HG02798 (cell line): ENCODE data around the gene HMGXB4.

Experiments used
- ATAC-seq: cut with Tn5 transposase; IDR thresholded peaks from one replicate; pipeline ENCODE4 v1.9.1; 2021; ENCODE audit warnings: mild to moderate bottlenecking; ENCODE audit not compliant: unreplicated experiment, poor library complexity

HMGXB4 gene

DNA sequence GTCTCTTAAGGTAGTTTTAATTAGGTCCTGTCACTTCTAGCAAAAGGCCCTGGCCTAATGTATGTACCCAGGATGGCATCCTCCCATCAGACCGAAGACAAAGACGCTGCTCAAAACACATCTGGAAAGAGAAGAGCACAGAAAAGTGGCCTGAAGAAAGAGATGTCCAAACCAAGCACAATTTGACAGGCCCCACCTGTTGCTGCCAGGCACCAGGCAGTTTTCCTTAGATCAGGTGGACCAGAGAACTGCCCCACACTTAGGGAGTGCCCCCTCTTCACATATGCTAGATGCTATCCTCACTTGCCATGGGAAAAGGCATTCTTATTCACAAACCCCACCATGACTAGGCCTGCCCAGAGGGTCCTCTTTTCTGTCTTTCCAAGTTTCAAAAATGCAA lies 3.3 kb upstream of the HMGXB4 start:
- ATAC-seq: no peak

DNA sequence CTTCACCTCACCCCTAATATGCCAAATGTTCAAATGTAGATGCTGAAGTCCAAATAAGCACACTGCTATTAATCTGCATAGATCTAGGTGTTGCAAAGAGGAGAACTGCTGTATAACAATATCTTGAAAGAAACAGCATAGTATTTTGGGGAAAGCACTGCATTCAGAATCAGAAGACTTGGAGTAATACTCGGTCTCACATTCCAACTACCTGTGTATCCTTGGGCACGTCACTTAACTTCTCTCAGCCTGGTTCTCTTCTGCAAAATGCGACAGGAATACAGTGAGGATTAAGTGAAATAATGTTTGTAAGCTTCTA lies 332 bp upstream of the HMGXB4 start:
- peak; percentile 16 for ATAC-seq

DNA sequence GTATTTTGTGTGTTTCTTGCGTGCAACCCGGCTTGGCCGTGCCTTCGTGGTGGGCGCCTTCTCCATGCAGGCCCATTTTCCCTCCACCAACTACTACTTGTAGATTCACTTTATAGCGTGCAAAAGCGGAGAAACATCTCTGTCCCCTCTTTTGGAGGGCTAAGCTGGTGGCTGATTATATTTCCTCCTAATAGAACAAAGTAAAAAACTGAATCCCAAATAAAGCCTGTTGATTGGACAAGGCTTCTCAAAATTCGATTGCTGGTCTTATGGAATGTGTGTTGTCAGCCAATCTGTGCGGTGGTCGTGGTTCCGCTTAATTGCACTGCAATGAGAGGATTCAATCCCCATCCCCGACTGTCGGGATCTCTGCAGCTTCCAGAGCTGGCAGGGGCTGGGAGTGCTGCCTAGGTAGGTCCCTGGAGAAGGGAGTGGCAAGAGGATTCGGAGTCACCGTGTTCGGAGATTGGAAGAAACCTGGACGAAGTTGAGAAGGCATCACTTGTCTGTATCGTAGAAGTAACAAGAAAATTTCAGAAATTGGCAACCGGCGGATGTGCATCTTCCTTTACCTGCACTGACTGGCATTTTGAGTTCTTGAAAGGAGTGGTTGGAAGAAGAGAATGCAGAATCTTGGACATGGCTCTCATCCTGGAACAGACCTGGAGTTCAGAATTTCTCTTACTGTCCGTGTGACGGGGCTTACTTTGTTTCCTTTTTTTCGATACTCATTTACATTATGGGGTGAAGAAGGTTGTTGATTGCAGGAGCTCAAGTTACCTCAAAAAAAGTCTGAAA lies 1.1 kb downstream of the HMGXB4 start:
- ATAC-seq: no peak

DNA sequence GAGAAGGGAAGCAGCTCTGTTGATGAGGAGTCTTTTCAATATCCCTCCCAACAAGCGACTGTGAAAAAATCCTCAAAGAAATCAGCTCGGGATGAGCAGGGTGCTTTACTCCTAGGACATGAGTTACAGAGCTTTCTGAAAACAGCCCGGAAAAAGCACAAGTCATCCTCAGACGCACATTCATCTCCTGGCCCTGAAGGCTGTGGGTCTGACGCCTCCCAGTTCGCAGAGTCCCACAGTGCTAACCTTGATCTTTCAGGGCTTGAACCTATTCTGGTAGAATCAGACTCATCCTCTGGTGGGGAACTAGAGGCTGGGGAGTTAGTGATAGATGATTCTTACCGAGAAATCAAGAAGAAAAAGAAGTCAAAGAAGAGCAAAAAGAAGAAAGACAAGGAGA lies 7.7 kb downstream of the HMGXB4 start:
- no peak for ATAC-seq

DNA sequence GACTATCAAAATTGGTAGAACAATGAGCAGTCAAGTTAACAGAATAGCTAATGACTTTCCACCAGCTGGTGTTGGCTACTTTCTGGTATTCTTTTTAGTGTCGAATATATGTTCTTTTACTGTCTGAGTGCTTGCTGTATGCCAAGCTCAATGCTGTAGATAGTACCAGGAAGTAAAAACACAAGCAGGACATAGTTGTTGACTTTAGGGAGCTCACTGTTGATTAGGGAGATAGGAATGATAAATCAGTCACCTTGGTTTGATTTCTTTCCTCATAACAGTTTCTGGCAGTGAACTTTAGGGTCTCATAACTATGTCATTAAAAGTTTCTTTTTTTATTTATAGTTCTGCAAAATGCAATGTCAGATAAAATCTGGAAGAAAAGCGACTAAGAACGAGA lies 9.0 kb downstream of the HMGXB4 start:
- no peak for ATAC-seq

DNA sequence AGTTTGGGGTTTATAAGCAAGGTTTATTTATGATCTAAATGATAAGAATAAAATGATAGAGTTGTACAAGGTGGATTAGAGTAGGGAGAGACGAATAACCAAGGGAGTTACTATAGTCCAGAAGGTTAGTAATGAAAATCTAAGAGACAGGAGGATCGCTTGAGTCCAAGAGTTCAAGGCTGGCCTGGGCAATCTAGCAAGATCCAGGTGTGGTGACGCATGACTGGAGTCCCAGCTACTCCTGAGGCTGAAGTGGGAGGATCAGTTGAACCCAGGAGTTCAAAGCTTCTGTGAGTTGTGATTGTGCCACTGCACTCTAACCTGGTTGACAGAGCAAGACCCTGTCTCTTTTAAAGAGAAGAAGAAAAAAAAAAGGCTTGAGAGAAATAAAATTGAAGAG lies 12.3 kb downstream of the HMGXB4 start:
- no peak for ATAC-seq

- no peak for ATAC-seq
Observed at GRCh38 chr22:35274154-35274871, 17.0 kb downstream of the HMGXB4 start.

- no peak for ATAC-seq
Observed at GRCh38 chr22:35275580-35275979, 18.3 kb downstream of the HMGXB4 start.

DNA sequence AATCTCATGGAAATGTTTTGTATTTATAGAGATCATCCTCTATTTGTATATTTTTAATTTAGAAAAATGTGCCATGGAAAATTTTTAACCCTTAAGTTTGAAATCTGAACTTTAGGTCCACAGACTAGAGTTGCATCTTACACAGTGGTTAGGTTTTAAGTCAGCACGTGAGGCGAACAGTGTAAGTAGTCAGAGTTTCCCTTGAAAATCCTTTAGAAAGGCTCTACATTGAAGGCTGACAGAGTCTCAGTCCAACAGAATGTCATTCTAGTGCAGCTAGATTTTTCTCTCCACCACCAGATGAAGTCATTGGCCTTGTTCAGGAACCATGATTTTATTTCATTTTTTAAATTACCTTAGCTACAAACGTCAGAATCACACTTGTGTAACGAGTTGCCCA lies 18.7 kb downstream of the HMGXB4 start:
- ATAC-seq: no peak

GRCh38 chr22:35288116-35288515 lies 30.8 kb downstream of the HMGXB4 start:
- no peak for ATAC-seq

GRCh38 chr22:35292786-35293185 lies 35.5 kb downstream of the HMGXB4 start:
- ATAC-seq: no peak

- ATAC-seq: no peak
Observed at GRCh38 chr22:35296051-35296450, 38.8 kb downstream of the HMGXB4 start.

DNA sequence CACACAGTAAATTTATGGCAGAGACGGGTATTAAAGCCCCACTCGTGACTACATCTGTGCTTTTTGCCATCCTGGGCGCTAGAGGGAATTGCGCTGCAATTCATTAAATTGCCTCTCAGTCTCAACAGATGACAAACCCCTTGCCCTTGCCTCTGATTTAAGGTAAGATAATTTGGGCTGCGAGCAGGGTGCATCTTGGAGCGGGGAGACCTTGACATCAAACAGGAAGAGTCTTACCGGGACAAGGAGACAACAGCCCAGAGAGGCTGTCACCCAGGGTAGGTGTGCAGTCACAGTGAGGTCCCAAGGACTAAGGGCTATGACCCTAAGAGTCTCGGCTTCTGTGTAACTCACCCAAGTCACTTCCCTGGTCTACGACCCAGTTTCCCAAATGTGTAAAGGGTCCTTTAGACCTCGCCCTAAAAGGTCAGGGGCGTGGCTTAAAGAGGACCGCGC lies 42.0 kb downstream of the HMGXB4 start:
- no peak for ATAC-seq

DNA sequence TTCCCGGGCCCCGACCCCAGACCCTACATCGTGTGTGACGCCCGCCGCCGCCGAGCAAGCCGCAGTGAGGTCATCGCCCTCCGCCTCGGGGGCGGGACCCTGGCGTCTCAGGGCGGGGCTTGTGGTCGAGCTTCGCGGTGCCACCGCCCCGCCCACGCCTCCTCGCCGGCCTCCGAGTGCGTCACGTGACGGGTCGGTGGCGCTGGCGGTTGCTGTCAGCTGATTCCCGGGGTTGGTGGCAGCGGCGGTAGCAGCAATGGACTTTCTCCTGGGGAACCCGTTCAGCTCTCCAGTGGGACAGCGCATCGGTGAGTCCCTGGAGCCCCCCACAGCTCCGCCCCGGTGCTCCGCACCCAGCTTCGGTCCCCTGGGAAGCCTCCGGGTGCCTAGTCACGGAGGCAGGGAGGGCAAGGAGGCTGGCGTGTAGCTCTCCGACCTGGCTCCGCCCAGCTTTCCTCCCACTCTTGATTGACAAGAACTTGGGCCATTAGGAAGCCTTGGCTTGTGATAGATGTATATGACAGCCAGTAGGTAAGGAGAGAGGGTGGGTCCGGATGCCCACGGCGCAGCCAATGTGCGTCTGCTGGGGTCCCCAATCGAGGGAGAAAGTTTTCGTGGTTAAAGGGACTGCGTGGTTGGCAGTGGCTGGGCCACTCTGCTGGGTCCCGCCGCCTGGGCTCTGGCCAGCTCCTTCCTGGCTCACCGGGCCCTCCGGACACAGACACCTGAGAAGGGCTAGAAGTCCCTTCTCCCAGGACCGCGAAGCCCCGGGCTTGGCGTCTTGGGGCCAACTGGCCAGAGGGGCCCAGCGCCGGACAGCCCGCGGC lies 42.6 kb downstream of the HMGXB4 start, which contains the start of gene TOM1:
Gene TOM1 (plus strand): TSS at position 222 of the 827 bp plus-strand sequence. CDS start 35 bp downstream, at position 257.
- peak; percentile 96 for ATAC-seq

- no peak for ATAC-seq
Observed at GRCh38 chr22:35301372-35301874, 44.1 kb downstream of the HMGXB4 start.

DNA sequence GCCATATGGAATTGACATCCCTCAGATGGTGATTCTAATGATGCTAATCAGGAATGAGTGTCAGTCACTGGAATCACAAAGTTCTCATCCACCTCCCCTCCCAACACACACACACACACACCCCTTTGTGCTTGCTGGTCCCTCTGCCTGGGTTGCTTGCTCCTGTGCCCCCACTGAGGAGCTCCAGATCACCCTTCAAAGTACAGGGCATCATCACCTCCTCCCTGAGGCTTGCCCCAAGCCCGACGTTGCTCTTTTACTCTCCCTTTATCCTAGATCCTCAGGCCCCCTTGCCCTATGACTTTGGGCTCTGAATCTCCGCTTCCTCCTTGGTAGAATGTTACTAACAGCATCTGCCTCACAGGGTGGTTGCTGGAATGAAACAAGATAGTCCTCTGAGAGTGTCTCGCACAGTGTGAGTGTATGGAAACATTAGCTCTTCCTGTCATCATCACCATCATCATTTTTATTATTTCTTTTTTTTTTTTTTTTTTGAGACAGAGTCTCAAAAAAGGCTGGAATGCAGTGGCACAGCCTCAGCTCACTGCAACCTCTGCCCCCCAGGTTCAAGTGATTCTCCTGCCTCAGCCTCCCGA lies 45.8 kb downstream of the HMGXB4 start:
- ATAC-seq: no peak

DNA sequence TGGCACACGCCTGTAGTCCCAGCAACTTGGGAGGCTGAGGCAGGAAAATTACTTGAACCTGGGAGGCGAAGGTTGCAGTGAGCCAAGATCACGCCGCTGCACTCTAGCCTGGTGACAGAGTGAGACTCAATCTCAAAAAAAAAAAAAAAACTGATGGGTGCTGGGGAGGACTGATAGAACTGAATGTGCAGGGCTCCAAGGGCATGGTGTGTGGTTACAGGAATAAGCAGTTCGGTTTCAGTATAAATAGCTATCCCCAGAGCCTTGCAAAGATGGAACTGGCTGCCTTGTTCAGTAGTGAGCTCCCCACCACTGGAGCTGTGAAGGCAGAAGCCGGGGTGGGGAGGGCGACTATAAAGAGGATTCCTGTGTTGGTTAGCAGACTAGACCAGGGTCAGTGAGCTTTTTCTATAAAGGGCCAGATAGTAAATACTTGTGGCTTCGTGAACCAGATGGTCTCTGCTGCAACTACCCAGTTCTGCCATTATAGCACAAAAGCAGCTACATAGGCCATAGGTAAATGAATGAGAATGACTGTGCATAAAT lies 48.3 kb downstream of the HMGXB4 start:
- ATAC-seq: no peak

DNA sequence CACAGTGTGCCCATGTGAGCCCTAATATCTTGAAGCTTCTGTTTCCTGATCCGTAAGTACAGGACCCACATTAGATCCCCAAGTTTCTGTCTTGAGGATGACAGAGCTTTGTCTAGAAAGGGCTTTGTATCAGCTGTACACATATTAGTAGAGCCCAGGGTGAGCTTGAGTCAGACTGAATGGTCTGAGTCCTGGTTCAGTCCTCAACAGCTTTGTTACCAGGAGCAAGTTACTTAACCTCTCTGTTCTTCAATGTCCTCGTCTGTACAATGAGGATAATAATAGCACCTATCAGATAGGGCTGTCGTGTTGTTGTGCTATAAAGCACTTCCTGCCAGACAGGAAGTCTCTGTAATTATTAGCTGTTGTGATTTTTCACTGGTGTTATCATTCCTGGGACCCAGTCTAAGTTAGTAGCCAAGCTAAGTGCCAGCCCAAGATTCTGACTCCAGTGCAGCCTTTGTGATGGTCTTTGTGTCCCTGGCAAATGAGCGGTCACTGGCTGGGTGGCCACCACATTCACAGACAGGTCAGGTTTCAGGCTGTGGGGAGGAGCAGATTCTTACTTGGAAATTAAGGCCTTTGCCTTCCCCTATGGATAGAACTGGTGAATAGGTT lies 49.2 kb downstream of the HMGXB4 start:
- no peak for ATAC-seq

DNA sequence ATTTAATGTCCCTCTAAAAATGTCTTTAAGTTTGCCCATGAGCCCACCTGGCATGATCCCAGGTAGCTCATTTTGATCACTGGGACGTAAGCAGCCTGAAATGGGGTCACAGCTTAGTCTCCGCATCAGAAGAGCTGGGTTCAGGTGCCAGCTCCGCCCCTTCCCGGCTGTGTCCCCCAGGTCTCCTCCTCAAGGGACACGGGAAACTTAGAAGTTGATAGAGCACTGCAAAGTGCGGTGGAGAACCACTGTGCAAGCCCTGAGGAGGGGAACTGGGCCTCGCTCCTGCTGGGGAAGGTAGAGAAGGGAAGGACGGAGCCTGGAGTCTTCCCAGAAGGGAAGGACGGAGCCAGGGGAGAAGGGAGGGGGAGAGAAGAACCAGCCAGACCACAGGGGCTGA lies 50.1 kb downstream of the HMGXB4 start:
- ATAC-seq: no peak

DNA sequence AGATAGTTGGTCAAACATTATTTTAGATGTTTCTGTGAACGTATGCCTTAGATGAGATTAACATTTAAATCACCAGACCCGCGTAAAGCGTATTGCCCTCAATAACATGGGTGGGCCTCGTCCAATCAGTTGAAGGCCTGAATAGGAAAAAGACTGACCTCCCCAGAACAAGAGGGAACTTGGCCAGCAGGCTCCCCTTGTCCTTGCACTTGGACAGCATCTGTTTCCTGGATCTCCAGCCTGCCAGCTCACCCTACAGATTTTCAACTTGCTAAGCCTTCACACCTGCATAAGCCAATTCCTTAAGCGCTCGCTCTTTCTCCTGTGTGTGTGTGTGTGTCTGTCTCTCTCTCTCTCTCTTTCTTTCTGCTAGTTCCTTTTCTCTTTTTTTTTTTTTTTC lies 50.6 kb downstream of the HMGXB4 start:
- no peak for ATAC-seq
